Fibroblast of skin of scalp (primary cell): ENCODE measurements around the gene CRYL1. TPM values are rescaled to one million over a fixed set of nuclear protein-coding genes. Genes with fewer than 3 reads are reported as not detected.
A peak's percentile ranks its signal among the peaks of the same experiment; 100 is the strongest.

Source experiments
- DNase-seq: peaks from one replicate; pipeline ENCODE4 v3.0.0-alpha.2; 2013
- polyA plus RNA-seq, 2 experiments: library from polyadenylated mRNA; unstranded; fragments of 120-200 nt; gene quantifications; one replicate each; pipeline ENCODE4 v1.2.1, GENCODE V29; 2013; ENCODE audit not compliant: insufficient read length in 2 of 2

Gene CRYL1
- 4.9 TPM for polyA plus RNA-seq (2013, experiment 1 of 2; ENCODE audit: insufficient read length)
- 6.9 TPM for polyA plus RNA-seq (2013, experiment 2 of 2; ENCODE audit: insufficient read length)

GRCh38 chr13:20525601-20526544 is at the start of gene CRYL1:
CRYL1 (minus strand) TSS chr13:20525857; CDS start chr13:20525794, 63 bp downstream.
- peak; percentile 61 for DNase-seq

GRCh38 chr13:20573636-20574035 is 48.0 kb upstream of the CRYL1 start:
- no peak for DNase-seq

- no peak for DNase-seq
Measured at GRCh38 chr13:20573186-20573585, 47.5 kb upstream of the CRYL1 start.

- no peak for DNase-seq
Measured at GRCh38 chr13:20571676-20572075, 46.0 kb upstream of the CRYL1 start.

GRCh38 chr13:20570517-20570916 is 44.9 kb upstream of the CRYL1 start:
- DNase-seq: peak; percentile 17

- DNase-seq: peak; percentile 3
Measured at GRCh38 chr13:20567881-20568528, 42.3 kb upstream of the CRYL1 start.

- DNase-seq: peak; percentile 90
Measured at GRCh38 chr13:20566898-20567874, 41.5 kb upstream of the CRYL1 start, which contains the start of gene IFT88. IFT88 (plus strand) TSS chr13:20567157; CDS start chr13:20574386, 7,229 bp downstream.

GRCh38 chr13:20566468-20566897 is 40.8 kb upstream of the CRYL1 start:
- no peak for DNase-seq

GRCh38 chr13:20565115-20565736 is 39.6 kb upstream of the CRYL1 start:
- DNase-seq: no peak

- no peak for DNase-seq
Measured at GRCh38 chr13:20561741-20562140, 36.1 kb upstream of the CRYL1 start.

- no peak for DNase-seq
Measured at GRCh38 chr13:20559659-20560356, 34.2 kb upstream of the CRYL1 start.

- no peak for DNase-seq
Measured at GRCh38 chr13:20558982-20559381, 33.3 kb upstream of the CRYL1 start.

GRCh38 chr13:20553311-20553710 is 27.7 kb upstream of the CRYL1 start:
- DNase-seq: no peak

GRCh38 chr13:20550799-20551198 is 25.1 kb upstream of the CRYL1 start:
- peak; percentile 18 for DNase-seq

- no peak for DNase-seq
Measured at GRCh38 chr13:20547479-20547908, 21.8 kb upstream of the CRYL1 start.

- no peak for DNase-seq
Measured at GRCh38 chr13:20546556-20546955, 20.9 kb upstream of the CRYL1 start.

GRCh38 chr13:20544201-20544923 is 18.7 kb upstream of the CRYL1 start:
- no peak for DNase-seq

- DNase-seq: no peak
Measured at GRCh38 chr13:20536992-20537391, 11.3 kb upstream of the CRYL1 start.

- no peak for DNase-seq
Measured at GRCh38 chr13:20534038-20534608, 8.5 kb upstream of the CRYL1 start.

- no peak for DNase-seq
Measured at GRCh38 chr13:20528452-20528851, 2.8 kb upstream of the CRYL1 start.
